ENCODE measurements around the gene ABCC6. TPM values are rescaled to one million over a fixed set of nuclear protein-coding genes. Genes with fewer than 3 reads are reported as not detected.

ABCC6 gene
- total RNA-seq, 1 experiment from 2014 or later = 2.7 TPM

- peaks cover 35 to 61% of the 10 kb centered on the region in 2 experiments for H3K36me3 ChIP-seq (ENCODE audit: control insufficient read depth in 1 of 2, insufficient read depth in 2 of 2, low read length in 2 of 2)
- no TSS peak for BruUV-seq (replicated peaks)
These were observed 110.7 kb downstream of the ABCC6 start for GRCh38 chr16:16112450-16113053.

DNA sequence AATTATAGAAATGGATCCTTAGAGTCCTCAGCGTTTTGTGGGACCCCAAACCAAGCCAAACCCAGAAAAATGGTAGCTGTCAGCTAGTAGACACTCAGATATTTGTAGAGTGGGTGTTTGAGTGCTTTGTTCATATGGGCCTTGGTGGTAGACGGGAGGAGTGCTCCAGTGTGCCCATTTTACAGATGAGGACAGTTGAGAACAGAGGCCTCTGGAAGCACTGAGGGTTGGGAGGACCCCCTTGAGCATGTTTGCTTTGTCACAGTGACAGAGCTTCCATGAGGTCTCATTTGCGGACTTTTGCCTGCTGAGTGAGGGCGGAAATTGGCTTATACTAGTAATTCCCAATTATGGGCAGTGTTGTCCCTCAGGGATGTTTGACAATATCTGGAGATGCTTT lies 111.7 kb downstream of the ABCC6 start:
- ChIA-PET RAD21 (ENCODE audit: low non-redundant PET in 1 of 2, low total read pairs in 2 of 2, uncharacterized antibody in 2 of 2, unreplicated experiment in 2 of 2) (no interaction called here), POLR2A (no interaction called here)
- no peak for ATAC-seq

More at GRCh38 chr16:16112450-16113053, 110.7 kb downstream of the ABCC6 start:
- Histone ChIP-seq H3K27ac (ENCODE audit: low read depth, low read length) (no peak overlapping the region), H3K9me2 (ENCODE audit: insufficient read depth) (no peaks in the 10 kb centered on the region), H2AFZ (ENCODE audit: low read depth, low read length, poor library complexity, severe bottlenecking) (no peak overlapping the region), H4K20me1 (ENCODE audit: insufficient read depth) (no peaks in the 10 kb centered on the region), H3K9ac (ENCODE audit: low read length) (no peak overlapping the region), H3K4me2 (ENCODE audit: low read length) (no peak overlapping the region), H3K27me3 (ENCODE audit: insufficient read depth, low read length) (no peaks in the 10 kb centered on the region), H3K4me3 (replicated peaks in 1 of 2; ENCODE audit: low read depth in 1 of 2, low read length in 2 of 2) (no peak overlapping the region), H3K79me2 (ENCODE audit: insufficient read depth, low read length) (peaks cover 4% of the 10 kb centered on the region; the same call in 1 of the 2 replicates), H3K4me1 (ENCODE audit: control insufficient read depth in 1 of 2, insufficient read depth in 2 of 2, low read length in 2 of 2) (no peaks in the 10 kb centered on the region), H3K9me3 (ENCODE audit: control insufficient read depth in 1 of 2, insufficient read depth in 1 of 2, low read depth in 1 of 2, low read length in 2 of 2) (no peaks in the 10 kb centered on the region)
- POLR2A ChIA-PET = no interaction called here
- intact Hi-C loops (cut with micrococcal nuclease) = no loop called here
- DNase-seq (ENCODE audit: low read depth, low spot score) (no peak), ATAC-seq (no peak)
- RAD21 ChIA-PET (ENCODE audit: low non-redundant PET in 1 of 2, low total read pairs in 2 of 2, uncharacterized antibody in 2 of 2, unreplicated experiment in 2 of 2) = no interaction called here
- CTCF ChIA-PET = no interaction called here
- TF ChIP-seq EZH2phosphoT487 (IDR thresholded peaks at IDR 0.05; ENCODE audit: borderline replicate concordance) (no peak), POLR2A (IDR thresholded peaks at IDR 0.05; ENCODE audit: borderline replicate concordance, extremely low read depth, insufficient read depth, insufficient read length) (no peak)

More for the DNA sequence above, 111.7 kb downstream of the ABCC6 start:
- Histone ChIP-seq H3K27ac (ENCODE audit: low read depth, low read length) (no peak overlapping the region), H3K9ac (ENCODE audit: low read length) (no peak overlapping the region), H3K27me3 (ENCODE audit: insufficient read depth, low read length) (no peaks in the 10 kb centered on the region), H3K36me3 (ENCODE audit: control insufficient read depth in 1 of 2, insufficient read depth in 2 of 2, low read length in 2 of 2) (peaks cover 35 to 52% of the 10 kb centered on the region in 2 experiments; a peak in 3 of 4 replicates), H3K9me2 (ENCODE audit: insufficient read depth) (no peaks in the 10 kb centered on the region), H2AFZ (ENCODE audit: low read depth, low read length, poor library complexity, severe bottlenecking) (no peak overlapping the region), H3K4me3 (replicated peaks in 1 of 2; ENCODE audit: low read depth in 1 of 2, low read length in 2 of 2) (no peak overlapping the region), H4K20me1 (ENCODE audit: insufficient read depth) (no peaks in the 10 kb centered on the region), H3K9me3 (ENCODE audit: control insufficient read depth in 1 of 2, insufficient read depth in 1 of 2, low read depth in 1 of 2, low read length in 2 of 2) (no peaks in the 10 kb centered on the region), H3K4me1 (ENCODE audit: control insufficient read depth in 1 of 2, insufficient read depth in 2 of 2, low read length in 2 of 2) (no peaks in the 10 kb centered on the region), H3K4me2 (ENCODE audit: low read length) (no peak overlapping the region), H3K79me2 (ENCODE audit: insufficient read depth, low read length) (peaks cover under 1% of the 10 kb centered on the region; the same call in 1 of the 2 replicates)
- DNase-seq (ENCODE audit: low read depth, low spot score) = no peak
- intact Hi-C loops (cut with micrococcal nuclease) = no loop called here
- BruUV-seq (replicated peaks) = no TSS peak
- TF ChIP-seq FOSL1 (IDR thresholded peaks at IDR 0.05; ENCODE audit: low read depth) = no peak
- no peak for TF ChIP-seq SP1 (IDR thresholded peaks at IDR 0.05; ENCODE audit: low read depth)
- no peak for TF ChIP-seq ZFX (IDR thresholded peaks at IDR 0.05)
- CTCF ChIA-PET = no interaction called here

All from HCT116 (cell line).